Measurements from ENCODE around the gene UPF3A.

DNA sequence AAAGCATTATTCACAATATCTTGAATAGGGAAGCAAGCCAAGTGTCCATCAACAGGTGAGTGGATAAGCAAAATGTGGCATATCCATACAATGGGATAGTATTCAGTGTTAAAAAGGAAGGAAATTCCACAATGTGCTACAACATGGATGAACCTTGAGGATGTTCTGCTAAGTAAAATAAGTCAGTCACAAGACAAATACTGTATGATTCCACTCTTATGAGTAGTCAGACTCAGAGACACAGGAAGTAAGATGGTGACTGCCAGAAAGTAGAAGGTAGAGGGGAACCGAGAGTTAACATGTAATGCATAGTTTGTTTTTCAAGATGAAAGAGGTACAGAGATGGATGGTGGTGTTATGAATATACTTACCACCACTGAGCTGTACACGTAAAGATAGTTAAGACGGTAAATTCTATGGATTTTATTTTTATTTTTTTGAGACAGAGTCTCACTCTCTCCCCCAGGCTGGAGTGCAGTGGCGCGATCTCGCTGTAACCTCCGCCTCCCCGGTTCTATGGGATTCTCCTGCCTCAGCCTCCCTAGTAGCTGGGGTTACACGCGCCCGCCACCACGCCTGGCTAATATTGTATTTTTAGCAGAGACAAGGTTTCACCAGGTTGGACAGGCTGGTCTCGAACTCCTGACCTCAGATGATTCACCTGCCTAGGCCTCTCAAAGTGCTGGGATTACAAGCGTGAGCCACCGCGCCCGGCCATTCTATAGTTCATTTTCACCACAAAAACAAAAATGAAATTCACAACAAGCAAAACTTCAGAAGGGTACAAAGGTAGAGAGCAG is 31.9 kb downstream of the UPF3A start:
- TF ChIP-seq, protein P1, sequence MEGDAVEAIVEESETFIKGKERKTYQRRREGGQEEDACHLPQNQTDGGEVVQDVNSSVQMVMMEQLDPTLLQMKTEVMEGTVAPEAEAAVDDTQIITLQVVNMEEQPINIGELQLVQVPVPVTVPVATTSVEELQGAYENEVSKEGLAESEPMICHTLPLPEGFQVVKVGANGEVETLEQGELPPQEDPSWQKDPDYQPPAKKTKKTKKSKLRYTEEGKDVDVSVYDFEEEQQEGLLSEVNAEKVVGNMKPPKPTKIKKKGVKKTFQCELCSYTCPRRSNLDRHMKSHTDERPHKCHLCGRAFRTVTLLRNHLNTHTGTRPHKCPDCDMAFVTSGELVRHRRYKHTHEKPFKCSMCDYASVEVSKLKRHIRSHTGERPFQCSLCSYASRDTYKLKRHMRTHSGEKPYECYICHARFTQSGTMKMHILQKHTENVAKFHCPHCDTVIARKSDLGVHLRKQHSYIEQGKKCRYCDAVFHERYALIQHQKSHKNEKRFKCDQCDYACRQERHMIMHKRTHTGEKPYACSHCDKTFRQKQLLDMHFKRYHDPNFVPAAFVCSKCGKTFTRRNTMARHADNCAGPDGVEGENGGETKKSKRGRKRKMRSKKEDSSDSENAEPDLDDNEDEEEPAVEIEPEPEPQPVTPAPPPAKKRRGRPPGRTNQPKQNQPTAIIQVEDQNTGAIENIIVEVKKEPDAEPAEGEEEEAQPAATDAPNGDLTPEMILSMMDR (IDR thresholded peaks at IDR 0.05; ENCODE audit: low read depth, low read length) = no peak
- TF ChIP-seq EZH2phosphoT487 (IDR thresholded peaks at IDR 0.05; ENCODE audit: low read depth) = no peak
